Adrenal gland (tissue), 5 donors: ENCODE data around the gene ZNF555.

ENCODE experiments used
- CTCF ChIP-seq, 6 experiments: fragments of 450-650 bp in 4 of 6; fragments of 200-600 bp in 2 of 6; sonication (generic) in 1 of 6; IDR thresholded peaks; 1 replicate in 5 of 6; 2 replicates in 1 of 6; pipeline versions ENCODE4 v1.5.1 to v1.8.0; 2016 to 2021; ENCODE audit warnings: antibody characterized with exemption in 6 of 6, mild to moderate bottlenecking in 2 of 6, moderate library complexity in 1 of 6
- POLR2A ChIP-seq, 2 donors: fragments of 450-650 bp; IDR thresholded peaks; one replicate each; pipeline ENCODE4 v1.6.1; 2017; ENCODE audit warnings: antibody characterized with exemption in 2 of 2, mild to moderate bottlenecking in 2 of 2, moderate library complexity in 1 of 2
- donor health status: DM: no; HTN: no; CAD: no.

- TF ChIP-seq POLR2A (IDR thresholded peaks at IDR 0.05) (no peak), CTCF (IDR thresholded peaks at IDR 0.05) (no peak)
Measured at GRCh38 chr19:2812414-2813234, 28.7 kb upstream of the ZNF555 start.
